A673 (cell line): Measurements from ENCODE around the gene SLC4A8.

ENCODE experiments used
- EZH2 ChIP-seq: fragments of 200-600 bp; sonication (generic); IDR thresholded peaks from 2 replicates; pipeline ENCODE4 v1.6.1; 2017; ENCODE audit warnings: borderline replicate concordance, low read depth, mild to moderate bottlenecking, mixed read lengths, antibody characterized with exemption, low read length; ENCODE audit not compliant: poor library complexity, severe bottlenecking
- TF ChIP-seq, protein P1 (sequence below): fragments of 300-800, 200-600 bp; sonication (generic); conservative IDR thresholded peaks from 2 replicates; pipeline ENCODE4 v1.5.1; 2017; ENCODE audit warnings: low read depth, mild to moderate bottlenecking, antibody characterized with exemption, low read length, moderate library complexity, mixed read lengths

DNA sequence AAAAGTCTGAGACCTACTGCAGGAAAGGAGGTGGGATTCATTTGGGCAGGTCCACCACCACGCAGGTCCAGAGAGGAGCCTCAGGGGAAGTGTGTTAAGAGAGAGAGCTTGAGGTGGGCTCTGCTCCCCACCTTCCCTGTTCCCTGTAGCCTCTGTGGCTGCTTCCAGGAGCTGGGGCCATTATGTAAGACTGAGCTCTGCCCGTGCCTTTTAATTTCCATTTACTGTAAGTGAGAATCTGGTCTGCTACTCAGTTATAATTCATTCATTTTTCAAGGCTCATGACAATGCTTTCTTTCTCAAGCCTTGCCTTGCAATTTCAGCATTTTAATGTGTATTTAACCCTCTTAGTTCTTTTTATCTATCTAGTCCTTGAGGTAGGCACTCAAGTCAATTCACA is 8.3 kb downstream of the SLC4A8 start:
- TF ChIP-seq, protein P1, sequence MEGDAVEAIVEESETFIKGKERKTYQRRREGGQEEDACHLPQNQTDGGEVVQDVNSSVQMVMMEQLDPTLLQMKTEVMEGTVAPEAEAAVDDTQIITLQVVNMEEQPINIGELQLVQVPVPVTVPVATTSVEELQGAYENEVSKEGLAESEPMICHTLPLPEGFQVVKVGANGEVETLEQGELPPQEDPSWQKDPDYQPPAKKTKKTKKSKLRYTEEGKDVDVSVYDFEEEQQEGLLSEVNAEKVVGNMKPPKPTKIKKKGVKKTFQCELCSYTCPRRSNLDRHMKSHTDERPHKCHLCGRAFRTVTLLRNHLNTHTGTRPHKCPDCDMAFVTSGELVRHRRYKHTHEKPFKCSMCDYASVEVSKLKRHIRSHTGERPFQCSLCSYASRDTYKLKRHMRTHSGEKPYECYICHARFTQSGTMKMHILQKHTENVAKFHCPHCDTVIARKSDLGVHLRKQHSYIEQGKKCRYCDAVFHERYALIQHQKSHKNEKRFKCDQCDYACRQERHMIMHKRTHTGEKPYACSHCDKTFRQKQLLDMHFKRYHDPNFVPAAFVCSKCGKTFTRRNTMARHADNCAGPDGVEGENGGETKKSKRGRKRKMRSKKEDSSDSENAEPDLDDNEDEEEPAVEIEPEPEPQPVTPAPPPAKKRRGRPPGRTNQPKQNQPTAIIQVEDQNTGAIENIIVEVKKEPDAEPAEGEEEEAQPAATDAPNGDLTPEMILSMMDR, result no peak
- no peak for TF ChIP-seq EZH2
